Right cardiac atrium (tissue), 5 donors: ENCODE measurements around the gene NTRK1. TPM values are rescaled to one million over a fixed set of nuclear protein-coding genes. Genes with fewer than 3 reads are reported as not detected.

Source experiments
- ATAC-seq, 2 donors: fragments of 200-7000 bp; cut with Tn5 transposase; one replicate each; pipeline versions ENCODE4 v1.8.0 to v1.9.1; 2020; ENCODE audit warnings: moderate library complexity in 2 of 2, mild to moderate bottlenecking in 1 of 2
- DNase-seq, 3 donors: peaks; one replicate each; pipeline ENCODE4 v3.0.0-alpha.2; 2020
- H3K27ac ChIP-seq: one replicate; pipeline ENCODE4 v1.5.1; 2013; ENCODE audit warnings: mild to moderate bottlenecking, low read length, control low read depth, moderate library complexity
- H3K27me3 ChIP-seq: one replicate; pipeline ENCODE4 v1.6.1; 2013; ENCODE audit not compliant: control insufficient read depth, insufficient read depth
- H3K4me1 ChIP-seq: one replicate; pipeline ENCODE4 v1.6.1; 2013; ENCODE audit warnings: low read length; ENCODE audit not compliant: control insufficient read depth, insufficient read depth
- H3K4me3 ChIP-seq: one replicate; pipeline ENCODE4 v1.5.1; 2013; ENCODE audit warnings: low read length, control low read depth
- H3K9me3 ChIP-seq: one replicate; pipeline ENCODE4 v1.6.1; 2013; ENCODE audit warnings: low read length; ENCODE audit not compliant: control insufficient read depth
- WGBS: extraction: QIAGEN DNeasy Blood & Tissue Kit; methylation state at CpG from one replicate; pipeline ENCODE4 v1.1.7; 2013; 5-methylcytosine and 5-hydroxymethylcytosine counted together
- intact Hi-C, 4 donors: fragments of 100-400 bp; cut with DNase I; formaldehyde crosslinking; loops; one replicate each; pipeline versions ENCODE4 v1.11.0 to v1.14.0; 2022 to 2023
- polyA plus RNA-seq: library from polyadenylated mRNA; stranded (reverse); fragments of 200-250 nt; gene quantifications from one replicate; pipeline ENCODE4 v1.2.3, GENCODE V29; 2013
- total RNA-seq, 4 donors: library from RNA; stranded (reverse); fragmentation: NEBNext Ultra II Directional; extraction: Animal tissue kit (Norgen Biotek cat#: 25700); gene quantifications; one replicate each; pipeline ENCODE4 v1.2.1, GENCODE V29; 2021
- donor health status: healthy with polysubstance abuse.
- donor health status: DM: no; HTN: yes; CAD: no.
- donor health status: DM: no; HTN: no; CAD: no.
- donor health status: DM: no; HTN: yes; CAD: no; lungs with severe emphysema.
- donor health status: DM: yes; HTN: yes; CAD: no.

NTRK1 gene
- total and polyA plus RNA-seq, 5 donors, result 1.1 to 4.2 (median 1.5) TPM

DNA sequence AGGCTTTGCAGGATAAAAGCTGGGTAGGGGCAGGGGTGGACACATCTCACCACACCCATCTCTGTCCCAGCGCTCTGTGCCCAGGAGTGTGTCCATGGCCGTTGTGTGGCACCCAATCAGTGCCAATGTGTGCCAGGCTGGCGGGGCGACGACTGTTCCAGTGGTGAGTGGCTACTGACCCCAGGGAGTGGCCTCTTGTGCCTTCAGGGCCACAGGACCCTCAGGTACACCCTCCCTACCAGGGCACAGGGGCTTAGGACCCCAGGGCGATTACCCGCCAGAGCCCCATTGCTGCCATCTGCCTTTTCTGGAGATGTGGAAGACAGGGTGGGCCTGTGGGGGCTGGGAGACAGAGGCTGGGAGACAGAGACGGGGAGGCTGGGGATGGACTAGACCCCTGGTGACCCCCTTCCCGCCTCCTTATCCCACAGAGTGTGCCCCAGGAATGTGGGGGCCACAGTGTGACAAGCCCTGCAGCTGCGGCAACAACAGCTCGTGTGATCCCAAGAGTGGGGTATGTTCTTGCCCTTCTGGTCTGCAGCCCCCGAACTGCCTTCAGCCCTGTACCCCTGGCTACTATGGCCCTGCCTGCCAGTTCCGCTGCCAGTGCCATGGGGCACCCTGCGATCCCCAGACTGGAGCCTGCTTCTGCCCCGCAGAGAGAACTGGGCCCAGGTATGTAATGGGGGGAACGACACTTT, 45.7 kb downstream of the NTRK1 start:
- ATAC-seq, result no peak
- Histone ChIP-seq H3K4me3 (no peak overlapping the region), H3K27me3 (no peaks in the 10 kb centered on the region), H3K4me1 (peaks cover 7% of the 10 kb centered on the region), H3K27ac (no peak overlapping the region), H3K9me3 (no peaks in the 10 kb centered on the region)
- WGBS, result 93% methylated on average over 16 of the region's 16 CpGs
- peak in 1 of 3 donors; percentile 38 for DNase-seq
- intact Hi-C loops, result no loop called here

DNA sequence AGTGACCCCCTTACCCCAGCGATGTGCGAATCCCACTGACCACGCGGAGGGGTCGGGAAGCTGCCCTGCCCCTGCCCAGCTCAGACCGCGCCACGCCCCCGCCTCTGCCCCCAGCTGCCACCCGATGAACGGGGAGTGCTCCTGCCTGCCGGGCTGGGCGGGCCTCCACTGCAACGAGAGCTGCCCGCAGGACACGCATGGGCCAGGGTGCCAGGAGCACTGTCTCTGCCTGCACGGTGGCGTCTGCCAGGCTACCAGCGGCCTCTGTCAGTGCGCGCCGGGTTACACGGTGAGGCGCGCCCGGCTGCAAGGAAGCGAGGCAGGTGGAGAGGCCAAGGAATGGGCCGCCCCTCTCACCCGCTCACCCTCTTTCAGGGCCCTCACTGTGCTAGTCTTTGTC, 47.9 kb downstream of the NTRK1 start:
- Histone ChIP-seq H3K27me3 (no peaks in the 10 kb centered on the region), H3K27ac (no peak overlapping the region), H3K9me3 (no peaks in the 10 kb centered on the region), H3K4me1 (no peaks in the 10 kb centered on the region), H3K4me3 (no peak overlapping the region)
- no peak for ATAC-seq
- intact Hi-C loops, result no loop called here
- WGBS, result 72% methylated on average over 29 of the region's 29 CpGs
- DNase-seq, result peak in 1 of 3 donors; percentile 63

DNA sequence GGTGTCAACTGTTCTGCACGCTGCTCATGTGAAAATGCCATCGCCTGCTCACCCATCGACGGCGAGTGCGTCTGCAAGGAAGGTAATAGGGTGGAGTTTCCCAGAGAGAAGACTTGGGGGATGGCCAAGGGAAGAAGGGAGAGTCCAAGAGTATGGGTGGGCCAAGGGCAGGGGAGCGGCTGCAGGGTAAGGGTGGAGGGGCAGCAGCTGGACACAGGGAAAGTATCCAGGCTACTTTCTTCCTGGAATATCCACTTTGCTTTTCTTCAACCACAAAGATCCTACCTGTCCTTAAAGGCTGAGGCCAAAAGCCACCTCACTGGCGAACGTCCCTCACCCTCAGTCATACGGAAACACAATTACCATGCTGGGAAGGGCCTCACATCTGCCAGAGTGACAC, 48.3 kb downstream of the NTRK1 start:
- Histone ChIP-seq H3K27ac (no peak overlapping the region), H3K9me3 (no peaks in the 10 kb centered on the region), H3K27me3 (no peaks in the 10 kb centered on the region), H3K4me1 (no peaks in the 10 kb centered on the region), H3K4me3 (no peak overlapping the region)
- DNase-seq (peak in 1 of 3 donors; percentile 17), ATAC-seq (peak in 1 of 2 donors; percentile 19)
- 50% methylated on average over 10 of the region's 10 CpGs for WGBS
- intact Hi-C loops, result no loop called here

DNA sequence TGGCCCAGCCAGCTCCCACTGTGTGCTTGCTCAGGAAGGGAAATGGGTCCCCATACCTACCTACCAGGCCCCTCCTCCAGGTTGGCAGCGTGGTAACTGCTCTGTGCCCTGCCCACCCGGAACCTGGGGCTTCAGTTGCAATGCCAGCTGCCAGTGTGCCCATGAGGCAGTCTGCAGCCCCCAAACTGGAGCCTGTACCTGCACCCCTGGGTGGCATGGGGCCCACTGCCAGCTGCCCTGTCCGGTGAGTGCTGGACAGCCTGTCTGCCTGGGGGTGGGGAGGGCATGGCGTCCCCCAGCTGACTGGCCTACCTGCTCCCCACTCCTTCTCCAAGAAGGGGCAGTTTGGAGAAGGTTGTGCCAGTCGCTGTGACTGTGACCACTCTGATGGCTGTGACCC, 49.0 kb downstream of the NTRK1 start:
- WGBS, result 91% methylated on average over 5 of the region's 5 CpGs
- intact Hi-C loops, result no loop called here
- no peak overlapping the region for H3K4me3 ChIP-seq
- no peaks in the 10 kb centered on the region for H3K27me3 ChIP-seq
- no peak overlapping the region for H3K27ac ChIP-seq
- ATAC-seq (no peak), DNase-seq (peak in 1 of 3 donors; percentile 54)
- no peaks in the 10 kb centered on the region for H3K9me3 ChIP-seq
- H3K4me1 ChIP-seq, result no peaks in the 10 kb centered on the region

DNA sequence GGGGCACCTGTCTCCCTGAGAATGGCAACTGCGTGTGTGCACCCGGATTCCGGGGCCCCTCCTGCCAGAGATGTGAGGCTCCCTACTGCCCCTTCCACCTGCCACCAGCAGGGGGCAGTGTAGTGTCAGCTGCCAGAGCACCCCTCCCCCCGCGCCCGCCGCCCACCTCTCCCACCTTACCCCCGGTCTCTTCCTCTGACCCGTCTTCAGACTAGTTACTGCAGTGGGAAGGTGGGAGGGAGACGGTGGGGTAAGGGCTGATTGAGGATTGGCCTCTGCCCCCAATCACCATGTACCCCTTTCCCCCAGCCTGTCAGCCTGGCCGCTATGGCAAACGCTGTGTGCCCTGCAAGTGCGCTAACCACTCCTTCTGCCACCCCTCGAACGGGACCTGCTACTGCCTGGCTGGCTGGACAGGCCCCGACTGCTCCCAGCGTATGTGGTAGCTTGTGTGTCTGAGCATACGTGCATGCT, 49.7 kb downstream of the NTRK1 start:
- no peak overlapping the region for H3K4me3 ChIP-seq
- no peak overlapping the region for H3K27ac ChIP-seq
- ATAC-seq (peak in 1 of 2 donors; percentile 11), DNase-seq (peak in 2 of 3 donors; percentile 75 to 80)
- no peaks in the 10 kb centered on the region for H3K4me1 ChIP-seq
- H3K27me3 ChIP-seq, result no peaks in the 10 kb centered on the region
- WGBS, result 56% methylated on average over 18 of the region's 18 CpGs
- no peaks in the 10 kb centered on the region for H3K9me3 ChIP-seq
- intact Hi-C loops, result no loop called here

DNA sequence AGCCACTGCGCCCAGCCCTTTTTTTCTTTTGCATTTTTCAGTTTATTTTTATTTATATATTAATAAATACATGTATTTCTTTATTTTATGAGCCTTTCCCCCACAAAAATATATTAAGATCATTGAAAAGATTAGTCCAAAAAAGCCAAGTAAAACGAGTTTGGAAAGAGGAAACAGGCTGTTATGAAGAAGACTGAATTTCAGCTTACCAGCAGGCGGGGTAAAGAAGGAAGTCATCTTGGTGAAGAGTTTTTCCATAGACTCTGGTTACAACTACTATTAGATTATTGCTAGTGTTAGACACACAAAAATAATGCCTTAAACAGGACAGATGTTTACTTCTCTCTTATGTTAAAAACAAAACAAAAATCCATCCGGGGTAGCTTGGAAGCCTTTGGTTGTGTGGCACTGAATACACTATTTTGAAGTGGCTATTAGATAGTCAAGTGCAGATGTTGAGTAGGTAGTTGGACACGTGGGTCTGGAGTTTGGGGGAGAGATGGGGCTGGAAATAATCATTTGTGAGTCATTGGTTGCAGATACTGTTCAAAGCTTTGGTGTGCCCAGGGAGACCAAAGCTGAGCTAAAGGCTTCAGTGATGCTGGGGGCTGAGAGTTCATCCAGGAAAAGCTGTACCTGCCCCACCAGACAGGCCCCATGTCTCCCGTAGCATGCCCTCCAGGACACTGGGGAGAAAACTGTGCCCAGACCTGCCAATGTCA, 51.1 kb downstream of the NTRK1 start:
- Histone ChIP-seq H3K4me3 (no peak overlapping the region), H3K27ac (no peak overlapping the region), H3K27me3 (no peaks in the 10 kb centered on the region), H3K4me1 (no peaks in the 10 kb centered on the region), H3K9me3 (no peaks in the 10 kb centered on the region)
- DNase-seq, result no peak
- ATAC-seq, result no peak
- intact Hi-C loops, result no loop called here
- 77% methylated on average over 6 of the region's 6 CpGs for WGBS

DNA sequence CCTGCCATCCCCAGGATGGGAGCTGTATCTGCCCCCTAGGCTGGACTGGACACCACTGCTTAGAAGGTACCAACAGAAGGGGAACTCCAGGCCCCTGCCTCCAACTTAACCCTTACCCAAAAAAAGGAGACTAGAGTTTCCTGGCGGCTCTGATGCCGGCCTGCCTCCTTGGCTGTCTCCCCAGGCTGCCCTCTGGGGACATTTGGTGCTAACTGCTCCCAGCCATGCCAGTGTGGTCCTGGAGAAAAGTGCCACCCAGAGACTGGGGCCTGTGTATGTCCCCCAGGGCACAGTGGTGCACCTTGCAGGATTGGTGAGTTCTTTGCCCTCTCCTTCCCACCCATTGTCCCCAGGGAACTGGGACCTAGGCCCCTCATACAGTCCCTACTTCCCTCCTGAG, 51.6 kb downstream of the NTRK1 start:
- 70% methylated on average over 2 of the region's 2 CpGs for whole genome bisulfite sequencing
- no peaks in the 10 kb centered on the region for H3K27me3 ChIP-seq
- ATAC-seq (no peak), DNase-seq (peak in 1 of 3 donors; percentile 27)
- no peaks in the 10 kb centered on the region for H3K4me1 ChIP-seq
- no peak overlapping the region for H3K27ac ChIP-seq
- no peak overlapping the region for H3K4me3 ChIP-seq
- intact Hi-C loops, result no loop called here
- H3K9me3 ChIP-seq, result no peaks in the 10 kb centered on the region

DNA sequence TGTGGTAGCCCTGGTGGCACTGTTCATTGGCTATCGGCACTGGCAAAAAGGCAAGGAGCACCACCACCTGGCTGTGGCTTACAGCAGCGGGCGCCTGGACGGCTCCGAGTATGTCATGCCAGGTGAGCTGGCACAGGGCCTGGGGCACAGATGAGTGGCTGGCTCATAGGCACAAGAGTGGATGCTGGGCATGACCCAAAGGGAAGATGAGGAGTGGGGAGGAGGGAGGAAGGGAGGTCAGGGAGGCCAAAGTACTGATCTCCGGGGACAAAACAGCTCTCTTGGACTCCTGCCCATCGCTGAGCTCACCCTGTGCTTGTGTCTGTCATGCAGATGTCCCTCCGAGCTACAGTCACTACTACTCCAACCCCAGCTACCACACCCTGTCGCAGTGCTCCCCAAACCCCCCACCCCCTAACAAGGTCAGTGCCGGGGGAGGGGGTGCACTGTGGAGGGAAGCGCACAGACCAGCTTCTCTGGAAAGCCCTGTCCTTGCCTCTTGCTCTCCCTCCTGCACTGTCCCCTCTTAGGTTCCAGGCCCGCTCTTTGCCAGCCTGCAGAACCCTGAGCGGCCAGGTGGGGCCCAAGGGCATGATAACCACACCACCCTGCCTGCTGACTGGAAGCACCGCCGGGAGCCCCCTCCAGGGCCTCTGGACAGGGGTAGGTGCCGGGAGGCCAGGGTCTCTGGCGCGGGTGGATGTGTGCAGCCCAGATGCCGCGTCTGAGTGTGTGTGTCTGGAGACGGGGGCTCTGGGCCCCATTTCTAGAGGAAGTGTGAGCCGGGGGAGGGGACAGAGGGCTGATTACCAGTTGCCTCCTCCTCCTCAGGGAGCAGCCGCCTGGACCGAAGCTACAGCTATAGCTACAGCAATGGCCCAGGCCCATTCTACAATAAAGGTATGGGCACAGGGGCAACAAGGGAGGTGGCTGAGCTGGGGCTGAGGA, 52.5 kb downstream of the NTRK1 start:
- no peak overlapping the region for H3K27ac ChIP-seq
- peak in 1 of 3 donors; percentile 58 for DNase-seq
- no peaks in the 10 kb centered on the region for H3K27me3 ChIP-seq
- H3K4me1 ChIP-seq, result no peaks in the 10 kb centered on the region
- no peak overlapping the region for H3K4me3 ChIP-seq
- no peak for ATAC-seq
- WGBS, result 67% methylated on average over 24 of the region's 24 CpGs
- intact Hi-C loops, result no loop called here
- H3K9me3 ChIP-seq, result no peaks in the 10 kb centered on the region

DNA sequence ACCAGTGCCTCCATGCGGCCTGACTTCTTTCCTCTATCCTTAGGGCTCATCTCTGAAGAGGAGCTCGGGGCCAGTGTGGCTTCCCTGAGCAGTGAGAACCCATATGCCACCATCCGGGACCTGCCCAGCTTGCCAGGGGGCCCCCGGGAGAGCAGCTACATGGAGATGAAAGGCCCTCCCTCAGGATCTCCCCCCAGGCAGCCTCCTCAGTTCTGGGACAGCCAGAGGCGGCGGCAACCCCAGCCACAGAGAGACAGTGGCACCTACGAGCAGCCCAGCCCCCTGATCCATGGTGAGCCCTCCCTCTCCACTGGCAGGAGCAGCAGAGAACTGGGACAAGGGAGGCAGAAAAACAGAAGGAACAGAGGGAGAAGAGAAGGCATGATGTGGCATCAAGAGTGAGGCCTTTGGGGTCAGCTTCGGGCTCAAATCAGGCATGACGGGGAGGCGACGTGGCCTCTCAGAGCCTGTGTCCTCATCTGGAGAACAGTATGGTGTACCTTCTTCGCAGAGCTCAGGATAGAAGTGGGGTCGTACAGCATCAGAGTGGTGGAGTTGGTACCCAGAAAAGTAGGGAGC, 53.2 kb downstream of the NTRK1 start:
- Histone ChIP-seq H3K4me1 (no peaks in the 10 kb centered on the region), H3K9me3 (no peaks in the 10 kb centered on the region), H3K27me3 (no peaks in the 10 kb centered on the region), H3K4me3 (no peak overlapping the region), H3K27ac (no peak overlapping the region)
- DNase-seq (peak in 1 of 3 donors; percentile 38), ATAC-seq (no peak)
- WGBS, result 87% methylated on average over 13 of the region's 13 CpGs
- intact Hi-C loops, result no loop called here

DNA sequence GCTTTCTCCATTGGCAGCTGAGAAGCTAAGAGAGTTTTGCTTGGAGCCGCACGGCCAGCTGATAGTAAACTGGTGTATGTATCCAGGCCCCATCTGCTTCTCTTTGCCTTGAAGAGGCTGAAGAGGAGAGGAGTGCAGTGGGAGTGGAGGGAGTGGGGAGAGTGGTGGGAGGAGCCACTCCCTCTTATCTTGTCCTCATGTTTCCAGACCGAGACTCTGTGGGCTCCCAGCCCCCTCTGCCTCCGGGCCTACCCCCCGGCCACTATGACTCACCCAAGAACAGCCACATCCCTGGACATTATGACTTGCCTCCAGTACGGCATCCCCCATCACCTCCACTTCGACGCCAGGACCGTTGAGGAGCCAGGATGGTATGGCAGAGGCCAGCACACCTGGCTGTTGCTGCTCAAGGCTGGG, 53.8 kb downstream of the NTRK1 start:
- no peaks in the 10 kb centered on the region for H3K4me1 ChIP-seq
- H3K4me3 ChIP-seq, result no peak overlapping the region
- no peaks in the 10 kb centered on the region for H3K9me3 ChIP-seq
- no peak overlapping the region for H3K27ac ChIP-seq
- H3K27me3 ChIP-seq, result no peaks in the 10 kb centered on the region
- peak in 1 of 2 donors; percentile 7 for ATAC-seq
- WGBS, result 65% methylated on average over 9 of the region's 9 CpGs
- peak in 1 of 3 donors; percentile 27 for DNase-seq
- intact Hi-C loops, result no loop called here
